Osteoblast (primary cell): ENCODE data around the gene ITPRIP. TPM values are rescaled to one million over a fixed set of nuclear protein-coding genes. Genes with fewer than 3 reads are reported as not detected.

ENCODE experiments used
- DNase-seq: peaks from one replicate; pipeline ENCODE4 v3.0.0; 2011; ENCODE audit warnings: low spot score, mixed read lengths; ENCODE audit not compliant: insufficient read length; ENCODE audit errors: missing footprints
- H2AFZ ChIP-seq: 2 replicates; pipeline ENCODE4 v1.6.0; 2011; ENCODE audit warnings: mild to moderate bottlenecking, low read length
- H3K27ac ChIP-seq: 2 replicates; pipeline ENCODE4 v1.5.1; 2011; ENCODE audit warnings: mild to moderate bottlenecking, low read depth, low read length, moderate library complexity
- H3K27me3 ChIP-seq: 2 replicates; pipeline ENCODE4 v1.6.0; 2012; ENCODE audit warnings: mild to moderate bottlenecking, control low read depth, inconsistent platforms, low read length, moderate library complexity; ENCODE audit not compliant: insufficient read depth
- H3K36me3 ChIP-seq: 2 replicates; pipeline ENCODE4 v1.5.1; 2011; ENCODE audit warnings: mild to moderate bottlenecking, low read length, control low read depth, moderate library complexity; ENCODE audit not compliant: insufficient read depth
- H3K4me1 ChIP-seq: 2 replicates; pipeline ENCODE4 v1.5.1; 2011; ENCODE audit warnings: mild to moderate bottlenecking, low read length, control low read depth, moderate library complexity; ENCODE audit not compliant: insufficient read depth
- H3K4me2 ChIP-seq: 2 replicates; pipeline ENCODE4 v1.6.0; 2011; ENCODE audit warnings: mild to moderate bottlenecking, low read length; ENCODE audit not compliant: insufficient read depth
- H3K4me3 ChIP-seq: fragments of 200-600 bp; sonication (generic); 3 replicates; pipeline ENCODE4 v1.5.1; 2012; ENCODE audit warnings: mild to moderate bottlenecking, low read length, inconsistent platforms; ENCODE audit not compliant: insufficient read depth
- H3K79me2 ChIP-seq: 2 replicates; pipeline ENCODE4 v1.6.0; 2012; ENCODE audit warnings: mild to moderate bottlenecking, low read length, control low read depth, inconsistent platforms; ENCODE audit not compliant: insufficient read depth
- H3K9me3 ChIP-seq: 2 replicates; pipeline ENCODE4 v1.5.1; 2011; ENCODE audit warnings: low read depth, low read length, control low read depth
- H4K20me1 ChIP-seq: 2 replicates; pipeline ENCODE4 v1.6.0; 2012; ENCODE audit warnings: mild to moderate bottlenecking, low read length, control low read depth; ENCODE audit not compliant: insufficient read depth
- CTCF ChIP-seq: IDR thresholded peaks from 2 replicates; pipeline ENCODE4 v1.5.1; 2011; ENCODE audit warnings: mild to moderate bottlenecking, low read depth, low read length, moderate library complexity; ENCODE audit errors: extremely low read depth
- total RNA-seq: library from RNA; depleted of rRNA; stranded (reverse); fragments of >200 nt; gene quantifications from 2 replicates; pipeline ENCODE4 v1.2.3, GENCODE V29; 2012

ITPRIP gene
- total RNA-seq, 1 donor = 14.8 TPM

GRCh38 chr10:104318810-104319741, 19.2 kb downstream of the ITPRIP start:
- no peak for TF ChIP-seq CTCF
- Histone ChIP-seq H3K27me3 (no peaks in the 10 kb centered on the region), H3K4me2 (peak overlapping the region; percentile 3), H3K79me2 (peaks cover 99% of the 10 kb centered on the region), H3K4me1 (peaks cover 64% of the 10 kb centered on the region), H3K27ac (peak overlapping the region; percentile 87), H2AFZ (no peak overlapping the region), H4K20me1 (peaks cover 61% of the 10 kb centered on the region), H3K9me3 (no peaks in the 10 kb centered on the region), H3K4me3 (no peak overlapping the region), H3K36me3 (peaks cover 53% of the 10 kb centered on the region)
- no peak for DNase-seq

GRCh38 chr10:104318326-104318725, 19.9 kb downstream of the ITPRIP start:
- peaks cover 99% of the 10 kb centered on the region for H3K79me2 ChIP-seq
- H2AFZ ChIP-seq = no peak overlapping the region
- H3K4me2 ChIP-seq = no peak overlapping the region
- H3K27me3 ChIP-seq = no peaks in the 10 kb centered on the region
- peaks cover 57% of the 10 kb centered on the region for H4K20me1 ChIP-seq
- no peak overlapping the region for H3K4me3 ChIP-seq
- H3K9me3 ChIP-seq = no peaks in the 10 kb centered on the region
- H3K36me3 ChIP-seq = peaks cover 55% of the 10 kb centered on the region
- peak overlapping the region; percentile 87 for H3K27ac ChIP-seq
- H3K4me1 ChIP-seq = peaks cover 64% of the 10 kb centered on the region
- TF ChIP-seq CTCF = no peak
- no peak for DNase-seq

GRCh38 chr10:104317726-104318299, 20.5 kb downstream of the ITPRIP start:
- Histone ChIP-seq H3K9me3 (no peaks in the 10 kb centered on the region), H3K27ac (peak overlapping the region; percentile 87), H3K4me1 (peaks cover 61% of the 10 kb centered on the region), H3K4me2 (peak overlapping the region; percentile 73), H3K36me3 (peaks cover 60% of the 10 kb centered on the region), H3K27me3 (no peaks in the 10 kb centered on the region), H3K79me2 (peaks cover 99% of the 10 kb centered on the region), H2AFZ (no peak overlapping the region), H3K4me3 (no peak overlapping the region), H4K20me1 (peaks cover 54% of the 10 kb centered on the region)
- no peak for TF ChIP-seq CTCF
- DNase-seq = no peak

- Histone ChIP-seq H3K4me2 (peak overlapping the region; percentile 73), H3K79me2 (peaks cover 99% of the 10 kb centered on the region), H3K27me3 (no peaks in the 10 kb centered on the region), H3K9me3 (no peaks in the 10 kb centered on the region), H3K4me1 (peaks cover 57% of the 10 kb centered on the region), H3K36me3 (peaks cover 62% of the 10 kb centered on the region), H4K20me1 (peaks cover 51% of the 10 kb centered on the region), H3K27ac (peak overlapping the region; percentile 87), H3K4me3 (peak overlapping the region; percentile 20), H2AFZ (no peak overlapping the region)
- peak; percentile 94 for DNase-seq
- peak; percentile 12 for TF ChIP-seq CTCF
Observed at GRCh38 chr10:104317269-104317710, 21.0 kb downstream of the ITPRIP start.
